NCI-H82 treated with DMSO at 0.1 percent for 48 hours (cell line): Measurements from ENCODE around the gene UPK1B.
"Not testable (repeated sequence)": the region's sequence is repeated elsewhere in the genome, so short reads cannot be mapped to it uniquely, and the experiment has no call there.

ENCODE experiments used
- DNase-seq: peaks from one replicate; lab custom pipeline; 2025; ENCODE audit not compliant: unreplicated experiment; lab: John Stamatoyannopoulos, UW

The UPK1B gene

GRCh38 chr3:119221779-119222320 lies 48.5 kb downstream of the UPK1B start:
- DNase-seq = no peak

GRCh38 chr3:119222391-119222790 lies 49.0 kb downstream of the UPK1B start:
- no peak for DNase-seq

- no peak for DNase-seq
These were observed 50.1 kb downstream of the UPK1B start for GRCh38 chr3:119223511-119223910.

GRCh38 chr3:119225121-119225520 lies 51.7 kb downstream of the UPK1B start:
- DNase-seq = no peak

- DNase-seq = no peak
These were observed 53.9 kb downstream of the UPK1B start for GRCh38 chr3:119227070-119227850.

- DNase-seq = no peak
These were observed 55.2 kb downstream of the UPK1B start for GRCh38 chr3:119228373-119229145.

GRCh38 chr3:119229190-119229589 lies 55.8 kb downstream of the UPK1B start:
- DNase-seq = no peak

GRCh38 chr3:119230071-119230470 lies 56.7 kb downstream of the UPK1B start:
- DNase-seq = no peak

GRCh38 chr3:119230745-119231144 lies 57.3 kb downstream of the UPK1B start:
- DNase-seq = no peak

GRCh38 chr3:119234610-119235009 lies 61.2 kb downstream of the UPK1B start:
- no peak for DNase-seq

GRCh38 chr3:119235151-119235550 lies 61.8 kb downstream of the UPK1B start:
- no peak for DNase-seq

GRCh38 chr3:119236756-119237155 lies 63.4 kb downstream of the UPK1B start:
- no peak for DNase-seq

GRCh38 chr3:119237299-119237698 lies 63.9 kb downstream of the UPK1B start:
- DNase-seq = no peak

GRCh38 chr3:119238363-119238762 lies 65.0 kb downstream of the UPK1B start:
- no peak for DNase-seq

GRCh38 chr3:119239206-119239820 lies 65.9 kb downstream of the UPK1B start:
- DNase-seq = peak; percentile 34

GRCh38 chr3:119240101-119240590 lies 66.7 kb downstream of the UPK1B start:
- DNase-seq = no peak

GRCh38 chr3:119240591-119241434 lies 67.4 kb downstream of the UPK1B start, which contains the start of gene B4GALT4:
TSS of gene B4GALT4 (minus strand) at chr3:119240878. CDS start at chr3:119230099, 10,779 bp downstream.
- peak; percentile 62 for DNase-seq

- not testable (repeated sequence) for DNase-seq
These were observed 69.1 kb downstream of the UPK1B start for GRCh38 chr3:119242387-119243057.

- not testable (repeated sequence) for DNase-seq
These were observed 69.7 kb downstream of the UPK1B start for GRCh38 chr3:119243058-119243529.

GRCh38 chr3:119243712-119244111 lies 70.3 kb downstream of the UPK1B start:
- DNase-seq = no peak
